Smooth muscle cell (in vitro differentiated cells): ENCODE data around the gene NOXO1. TPM values are rescaled to one million over a fixed set of nuclear protein-coding genes. Genes with fewer than 3 reads are reported as not detected.
A peak's percentile ranks its signal among the peaks of the same experiment; 100 is the strongest.

Source experiments
- DNase-seq: peaks from one replicate; lab custom pipeline; 2025; ENCODE audit not compliant: unreplicated experiment; lab: John Stamatoyannopoulos, UW
- H2AFZ ChIP-seq: fragments of 200-600 bp; sonication (generic); 2 replicates; pipeline ENCODE4 v1.6.0; 2016; ENCODE audit warnings: antibody characterized with exemption, low read depth, mild to moderate bottlenecking
- H3F3A ChIP-seq: fragments of 200-600 bp; sonication (generic); 2 replicates; pipeline ENCODE4 v1.6.0; 2017; ENCODE audit warnings: antibody characterized with exemption, low read depth
- H3K27ac ChIP-seq: fragments of 200-600 bp; sonication (generic); 2 replicates; pipeline ENCODE4 v1.5.1; 2016; ENCODE audit warnings: low read depth, mild to moderate bottlenecking
- H3K27me3 ChIP-seq: fragments of 200-600 bp; sonication (generic); 2 replicates; pipeline ENCODE4 v1.6.1; 2016; ENCODE audit warnings: low read depth, mild to moderate bottlenecking
- H3K36me3 ChIP-seq: fragments of 200-600 bp; sonication (generic); 2 replicates; pipeline ENCODE4 v1.5.1; 2016; ENCODE audit warnings: low read depth
- H3K4me1 ChIP-seq: fragments of 200-600 bp; sonication (generic); 2 replicates; pipeline ENCODE4 v1.5.1; 2016; ENCODE audit warnings: low read depth
- H3K4me2 ChIP-seq: fragments of 200-600 bp; sonication (generic); 2 replicates; pipeline ENCODE4 v1.6.0; 2016; ENCODE audit warnings: mild to moderate bottlenecking
- H3K4me3 ChIP-seq: fragments of 200-600 bp; sonication (generic); 2 replicates; pipeline ENCODE4 v1.5.1; 2016; ENCODE audit warnings: mild to moderate bottlenecking
- H3K79me2 ChIP-seq: fragments of 200-600 bp; sonication (generic); 2 replicates; pipeline ENCODE4 v1.6.0; 2016; ENCODE audit warnings: low read depth, mild to moderate bottlenecking
- H3K9ac ChIP-seq: fragments of 200-600 bp; sonication (generic); 2 replicates; pipeline ENCODE4 v1.6.0; 2016; ENCODE audit warnings: low read depth
- H3K9me3 ChIP-seq: fragments of 200-600 bp; sonication (generic); replicated peaks from 2 replicates; pipeline ENCODE4 v1.5.1; 2016; ENCODE audit warnings: low read depth
- H4K20me1 ChIP-seq: fragments of 200-600 bp; sonication (generic); 2 replicates; pipeline ENCODE4 v1.6.0; 2016; ENCODE audit warnings: low read depth
- CTCF ChIP-seq: fragments of 200-600 bp; sonication (generic); IDR thresholded peaks from 2 replicates; pipeline ENCODE4 v1.5.1; 2017; ENCODE audit warnings: borderline replicate concordance, mild to moderate bottlenecking, antibody characterized with exemption; ENCODE audit not compliant: insufficient read depth, poor library complexity, severe bottlenecking
- WGBS: methylation state at CpG from one replicate; pipeline ENCODE4 v1.1.7; 2016; ENCODE audit warnings: low lambda C conversion rate; 5-methylcytosine and 5-hydroxymethylcytosine counted together
- polyA plus RNA-seq: library from polyadenylated mRNA; unstranded; fragments of >200 nt; fragmentation: Nextera tagmentation; extraction: Ambion mirVana; gene quantifications from 2 replicates; pipeline ENCODE4 v1.2.1, GENCODE V29; 2016
- total RNA-seq: library from RNA; depleted of rRNA; stranded (reverse); fragments of >200 nt; gene quantifications from 2 replicates; pipeline ENCODE4 v1.2.3, GENCODE V29; 2014

Gene NOXO1
- total and polyA plus RNA-seq, 2 experiments from 2014 or later: 0.13 to 0.35 TPM

- H2AFZ ChIP-seq: no peak overlapping the region
- H3K9me3 ChIP-seq: no peaks in the 10 kb centered on the region
- peaks cover 15% of the 10 kb centered on the region for H3K79me2 ChIP-seq
- no peaks in the 10 kb centered on the region for H3K36me3 ChIP-seq
- peaks cover 13% of the 10 kb centered on the region for H3K4me1 ChIP-seq
- no peaks in the 10 kb centered on the region for H3F3A ChIP-seq
- DNase-seq: no peak
- no peaks in the 10 kb centered on the region for H3K27me3 ChIP-seq
- 85% methylated on average over 16 of the region's 16 CpGs for WGBS
- peaks cover 12% of the 10 kb centered on the region for H4K20me1 ChIP-seq
- H3K4me3 ChIP-seq: no peak overlapping the region
- H3K4me2 ChIP-seq: peak overlapping the region; percentile 83
- no peak overlapping the region for H3K9ac ChIP-seq
- TF ChIP-seq CTCF: no peak
- H3K27ac ChIP-seq: no peak overlapping the region
Observed at GRCh38 chr16:2025878-2026460, 44.7 kb upstream of the NOXO1 start.

GRCh38 chr16:2025251-2025650, 44.0 kb upstream of the NOXO1 start:
- H3K4me1 ChIP-seq: peaks cover 18% of the 10 kb centered on the region
- no peak overlapping the region for H3K4me2 ChIP-seq
- no peak overlapping the region for H3K9ac ChIP-seq
- WGBS: 91% methylated on average over 14 of the region's 14 CpGs
- H3K36me3 ChIP-seq: no peaks in the 10 kb centered on the region
- H4K20me1 ChIP-seq: peaks cover 12% of the 10 kb centered on the region
- no peak overlapping the region for H2AFZ ChIP-seq
- DNase-seq: no peak
- H3K79me2 ChIP-seq: peaks cover 15% of the 10 kb centered on the region
- TF ChIP-seq CTCF: no peak
- H3F3A ChIP-seq: no peaks in the 10 kb centered on the region
- no peaks in the 10 kb centered on the region for H3K27me3 ChIP-seq
- H3K9me3 ChIP-seq: no peaks in the 10 kb centered on the region
- no peak overlapping the region for H3K27ac ChIP-seq
- no peak overlapping the region for H3K4me3 ChIP-seq

GRCh38 chr16:2024032-2024420, 42.8 kb upstream of the NOXO1 start:
- Histone ChIP-seq H3K79me2 (peaks cover 15% of the 10 kb centered on the region), H3K36me3 (no peaks in the 10 kb centered on the region), H3F3A (no peaks in the 10 kb centered on the region), H3K4me2 (peak overlapping the region; percentile 82), H4K20me1 (peaks cover 12% of the 10 kb centered on the region), H3K9ac (no peak overlapping the region), H3K27me3 (no peaks in the 10 kb centered on the region), H3K4me3 (no peak overlapping the region), H3K9me3 (no peaks in the 10 kb centered on the region), H3K4me1 (peaks cover 23% of the 10 kb centered on the region), H2AFZ (no peak overlapping the region), H3K27ac (no peak overlapping the region)
- 92% methylated on average over 12 of the region's 12 CpGs for WGBS
- no peak for DNase-seq
- no peak for TF ChIP-seq CTCF
